ENCODE data around the gene AMDHD1. TPM values are rescaled to one million over a fixed set of nuclear protein-coding genes. Genes with fewer than 3 reads are reported as not detected.

The AMDHD1 gene
- polyA plus RNA-seq, 3 donors: 0.43 to 1.9 (median 1.0) TPM

DNA sequence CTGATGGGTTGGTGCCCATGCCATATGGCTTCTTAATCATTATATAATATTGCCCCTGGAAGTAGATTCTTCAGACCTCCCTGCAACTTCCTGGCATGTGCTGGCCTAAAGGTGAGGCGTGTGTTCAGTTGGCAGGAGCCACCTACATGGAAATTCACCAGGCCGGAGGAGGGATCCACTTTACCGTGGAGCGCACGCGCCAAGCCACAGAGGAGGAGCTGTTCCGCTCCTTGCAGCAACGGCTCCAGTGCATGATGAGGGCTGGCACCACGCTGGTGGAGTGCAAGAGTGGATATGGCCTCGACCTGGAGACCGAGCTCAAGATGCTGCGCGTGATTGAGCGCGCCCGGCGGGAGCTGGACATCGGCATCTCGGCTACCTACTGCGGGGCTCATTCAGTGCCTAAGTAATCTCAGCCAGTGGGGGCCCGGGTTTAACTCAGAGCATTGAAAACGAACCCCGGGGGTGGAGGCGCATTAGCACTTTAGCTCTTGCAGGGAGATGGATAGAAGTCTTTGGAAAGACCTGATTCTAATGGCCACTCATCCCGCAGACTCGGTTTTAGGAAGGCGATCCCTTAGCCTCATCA, 13.5 kb downstream of the AMDHD1 start:
- Histone ChIP-seq H3K79me2 (ENCODE audit: insufficient read depth, low read length) (no peaks in the 10 kb centered on the region), H3K4me1 (ENCODE audit: control insufficient read depth in 1 of 2, insufficient read depth in 2 of 2, low read length in 2 of 2) (peaks cover 3 to 8% of the 10 kb centered on the region in 2 donors), H3K9ac (ENCODE audit: insufficient read depth, low read length, poor library complexity, severe bottlenecking) (no peak overlapping the region), H2AFZ (ENCODE audit: insufficient read depth, low read depth, low read length, poor library complexity, severe bottlenecking) (no peak overlapping the region), H3K9me3 (replicated peaks in 1 of 2; ENCODE audit: control insufficient read depth in 1 of 2, insufficient read depth in 1 of 2, low read length in 2 of 2) (no peaks in the 10 kb centered on the region), H3K27me3 (ENCODE audit: control insufficient read depth in 2 of 2, insufficient read depth in 2 of 2, low read length in 2 of 2) (no peaks in the 10 kb centered on the region), H4K20me1 (ENCODE audit: insufficient read depth, low read length) (no peaks in the 10 kb centered on the region), H3K4me2 (replicated peaks; ENCODE audit: extremely low read depth, low read length, poor library complexity, severe bottlenecking) (no peak overlapping the region), H3K4me3 (replicated peaks in 1 of 3; ENCODE audit: low read depth in 2 of 3, low read length in 3 of 3) (no peak overlapping the region), H3K27ac (ENCODE audit: low read depth in 1 of 2, low read length in 2 of 2) (no peak overlapping the region), H3K36me3 (replicated peaks in 1 of 2; ENCODE audit: control insufficient read depth in 1 of 2, insufficient read depth in 2 of 2, low read length in 2 of 2) (no peaks in the 10 kb centered on the region)
- no peaks in the 10 kb centered on the region for H3K9me3 Mint-ChIP-seq
- H3K27me3 Mint-ChIP-seq (ENCODE audit: low read depth in 3 of 3): peaks cover 0 to 1% (median 0%) of the 10 kb centered on the region in 3 donors
- no peak overlapping the region for H3K27ac Mint-ChIP-seq
- DNase-seq: no peak
- TF ChIP-seq, protein P1, sequence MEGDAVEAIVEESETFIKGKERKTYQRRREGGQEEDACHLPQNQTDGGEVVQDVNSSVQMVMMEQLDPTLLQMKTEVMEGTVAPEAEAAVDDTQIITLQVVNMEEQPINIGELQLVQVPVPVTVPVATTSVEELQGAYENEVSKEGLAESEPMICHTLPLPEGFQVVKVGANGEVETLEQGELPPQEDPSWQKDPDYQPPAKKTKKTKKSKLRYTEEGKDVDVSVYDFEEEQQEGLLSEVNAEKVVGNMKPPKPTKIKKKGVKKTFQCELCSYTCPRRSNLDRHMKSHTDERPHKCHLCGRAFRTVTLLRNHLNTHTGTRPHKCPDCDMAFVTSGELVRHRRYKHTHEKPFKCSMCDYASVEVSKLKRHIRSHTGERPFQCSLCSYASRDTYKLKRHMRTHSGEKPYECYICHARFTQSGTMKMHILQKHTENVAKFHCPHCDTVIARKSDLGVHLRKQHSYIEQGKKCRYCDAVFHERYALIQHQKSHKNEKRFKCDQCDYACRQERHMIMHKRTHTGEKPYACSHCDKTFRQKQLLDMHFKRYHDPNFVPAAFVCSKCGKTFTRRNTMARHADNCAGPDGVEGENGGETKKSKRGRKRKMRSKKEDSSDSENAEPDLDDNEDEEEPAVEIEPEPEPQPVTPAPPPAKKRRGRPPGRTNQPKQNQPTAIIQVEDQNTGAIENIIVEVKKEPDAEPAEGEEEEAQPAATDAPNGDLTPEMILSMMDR (IDR thresholded peaks at IDR 0.05): no peak
- 95% methylated on average over 20 of the region's 27 CpGs for WGBS (ENCODE audit: insufficient coverage)
- peaks cover 11% of the 10 kb centered on the region for H3K4me1 Mint-ChIP-seq
- H3K36me3 Mint-ChIP-seq: no peaks in the 10 kb centered on the region
- intact Hi-C loops (cut with micrococcal nuclease): no loop called here
- H3K4me3 Mint-ChIP-seq: no peak overlapping the region

DNA sequence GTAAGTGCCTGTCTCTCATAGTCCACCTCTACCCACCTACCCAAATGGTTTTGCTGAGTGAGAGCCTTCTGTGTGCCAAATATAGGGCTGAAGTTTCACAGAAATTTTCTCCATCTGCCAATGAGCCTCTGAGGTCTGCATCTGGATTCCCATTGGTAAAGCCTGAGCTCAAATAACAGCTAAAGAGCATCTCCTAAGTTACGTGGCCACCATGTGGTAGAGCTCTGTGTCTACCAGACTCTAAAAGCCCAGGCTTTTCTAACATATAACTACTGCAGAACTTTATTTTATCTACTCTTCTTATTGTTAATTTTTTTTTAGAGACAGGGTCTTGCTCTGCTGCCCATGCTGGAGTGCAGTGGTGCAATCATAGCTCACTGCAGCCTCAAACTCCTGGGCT, 16.0 kb downstream of the AMDHD1 start:
- Histone ChIP-seq H3K79me2 (ENCODE audit: insufficient read depth, low read length) (no peaks in the 10 kb centered on the region), H3K4me1 (ENCODE audit: control insufficient read depth in 1 of 2, insufficient read depth in 2 of 2, low read length in 2 of 2) (no peaks in the 10 kb centered on the region), H3K27me3 (ENCODE audit: control insufficient read depth in 2 of 2, insufficient read depth in 2 of 2, low read length in 2 of 2) (no peaks in the 10 kb centered on the region), H3K36me3 (replicated peaks in 1 of 2; ENCODE audit: control insufficient read depth in 1 of 2, insufficient read depth in 2 of 2, low read length in 2 of 2) (no peaks in the 10 kb centered on the region), H4K20me1 (ENCODE audit: insufficient read depth, low read length) (no peaks in the 10 kb centered on the region), H3K4me3 (replicated peaks in 1 of 3; ENCODE audit: low read depth in 2 of 3, low read length in 3 of 3) (no peak overlapping the region), H3K9ac (ENCODE audit: insufficient read depth, low read length, poor library complexity, severe bottlenecking) (no peak overlapping the region), H2AFZ (ENCODE audit: insufficient read depth, low read depth, low read length, poor library complexity, severe bottlenecking) (no peak overlapping the region), H3K9me3 (replicated peaks in 1 of 2; ENCODE audit: control insufficient read depth in 1 of 2, insufficient read depth in 1 of 2, low read length in 2 of 2) (no peaks in the 10 kb centered on the region), H3K4me2 (replicated peaks; ENCODE audit: extremely low read depth, low read length, poor library complexity, severe bottlenecking) (no peak overlapping the region), H3K27ac (ENCODE audit: low read depth in 1 of 2, low read length in 2 of 2) (no peak overlapping the region)
- no peak for DNase-seq
- peaks cover 8% of the 10 kb centered on the region for H3K4me1 Mint-ChIP-seq
- 83% methylated on average over 1 of the region's 1 CpG for WGBS (ENCODE audit: insufficient coverage)
- intact Hi-C loops (cut with micrococcal nuclease): no loop called here
- no peak overlapping the region for H3K4me3 Mint-ChIP-seq
- TF ChIP-seq, protein P1 (IDR thresholded peaks at IDR 0.05): no peak
- H3K27ac Mint-ChIP-seq: no peak overlapping the region
- H3K27me3 Mint-ChIP-seq (ENCODE audit: low read depth in 3 of 3): peaks cover 0 to 1% (median 0%) of the 10 kb centered on the region in 3 donors
- no peaks in the 10 kb centered on the region for H3K9me3 Mint-ChIP-seq
- H3K36me3 Mint-ChIP-seq: no peaks in the 10 kb centered on the region
